ENCODE measurements around the gene GNA14. TPM values are rescaled to one million over a fixed set of nuclear protein-coding genes. Genes with fewer than 3 reads are reported as not detected.

GNA14 gene
- total RNA-seq, 4 donors from 2014 or later = 2.8 to 7.4 (median 4.5) TPM

DNA sequence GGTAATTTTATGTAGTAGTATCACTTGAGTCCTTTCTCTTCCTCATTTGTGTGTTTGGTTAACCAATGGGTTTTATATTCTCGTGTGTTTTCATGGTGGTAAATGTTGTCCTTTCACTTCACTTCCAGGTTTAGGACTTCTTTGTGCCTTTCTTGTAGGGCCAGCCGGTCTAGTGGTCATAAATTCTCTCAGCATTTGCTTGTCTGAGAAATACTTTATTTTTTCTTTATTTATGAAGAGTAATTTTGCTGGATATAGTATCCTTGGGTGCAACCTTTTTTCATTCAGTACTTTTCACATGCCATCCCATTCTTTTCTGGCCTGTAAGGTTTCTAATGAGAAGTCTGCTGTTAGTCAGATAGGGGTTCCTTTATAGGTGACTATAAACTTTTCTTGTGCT, 107.1 kb downstream of the GNA14 start:
- TF ChIP-seq, protein P1, sequence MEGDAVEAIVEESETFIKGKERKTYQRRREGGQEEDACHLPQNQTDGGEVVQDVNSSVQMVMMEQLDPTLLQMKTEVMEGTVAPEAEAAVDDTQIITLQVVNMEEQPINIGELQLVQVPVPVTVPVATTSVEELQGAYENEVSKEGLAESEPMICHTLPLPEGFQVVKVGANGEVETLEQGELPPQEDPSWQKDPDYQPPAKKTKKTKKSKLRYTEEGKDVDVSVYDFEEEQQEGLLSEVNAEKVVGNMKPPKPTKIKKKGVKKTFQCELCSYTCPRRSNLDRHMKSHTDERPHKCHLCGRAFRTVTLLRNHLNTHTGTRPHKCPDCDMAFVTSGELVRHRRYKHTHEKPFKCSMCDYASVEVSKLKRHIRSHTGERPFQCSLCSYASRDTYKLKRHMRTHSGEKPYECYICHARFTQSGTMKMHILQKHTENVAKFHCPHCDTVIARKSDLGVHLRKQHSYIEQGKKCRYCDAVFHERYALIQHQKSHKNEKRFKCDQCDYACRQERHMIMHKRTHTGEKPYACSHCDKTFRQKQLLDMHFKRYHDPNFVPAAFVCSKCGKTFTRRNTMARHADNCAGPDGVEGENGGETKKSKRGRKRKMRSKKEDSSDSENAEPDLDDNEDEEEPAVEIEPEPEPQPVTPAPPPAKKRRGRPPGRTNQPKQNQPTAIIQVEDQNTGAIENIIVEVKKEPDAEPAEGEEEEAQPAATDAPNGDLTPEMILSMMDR (IDR thresholded peaks at IDR 0.05) = no peak
- ATAC-seq (ENCODE audit: low FRiP score) = no peak
- DNase-seq (ENCODE audit: low spot score) = no peak

DNA sequence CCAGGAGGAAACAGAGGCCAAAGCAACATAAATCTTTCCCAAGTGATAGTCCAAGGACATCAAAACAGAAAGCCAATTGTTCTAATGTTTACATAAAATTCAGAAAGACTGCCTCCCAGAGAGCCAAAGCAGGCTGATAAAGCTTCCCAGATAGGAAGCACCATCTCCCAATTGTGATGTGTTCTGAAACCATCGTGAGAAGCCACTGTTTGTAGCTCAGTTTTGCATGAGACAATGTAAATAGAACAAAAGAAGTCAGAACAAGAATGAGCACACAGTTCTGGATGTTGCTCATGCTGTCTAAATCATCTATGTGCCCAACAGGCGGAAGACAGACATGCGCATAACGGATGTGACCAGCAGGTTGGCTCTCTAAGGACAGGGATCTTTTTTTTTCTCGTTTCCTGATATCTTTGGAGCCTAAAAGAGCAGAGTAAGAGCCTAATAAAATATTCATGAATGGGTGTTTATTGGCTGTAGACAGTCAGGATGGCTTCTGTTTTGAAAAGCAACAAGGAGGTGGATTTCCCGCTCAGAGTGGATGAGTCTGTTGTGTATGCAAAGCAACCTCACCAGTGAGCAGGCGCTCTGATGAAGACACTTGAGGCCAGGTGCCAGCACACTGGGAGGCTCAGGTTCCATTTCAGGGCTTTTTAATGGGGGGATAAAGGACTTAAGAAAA, 113.6 kb downstream of the GNA14 start:
- TF ChIP-seq, protein P1 (IDR thresholded peaks at IDR 0.05) = no peak
- ATAC-seq (ENCODE audit: low FRiP score) (no peak), DNase-seq (ENCODE audit: low spot score) (no peak)

DNA sequence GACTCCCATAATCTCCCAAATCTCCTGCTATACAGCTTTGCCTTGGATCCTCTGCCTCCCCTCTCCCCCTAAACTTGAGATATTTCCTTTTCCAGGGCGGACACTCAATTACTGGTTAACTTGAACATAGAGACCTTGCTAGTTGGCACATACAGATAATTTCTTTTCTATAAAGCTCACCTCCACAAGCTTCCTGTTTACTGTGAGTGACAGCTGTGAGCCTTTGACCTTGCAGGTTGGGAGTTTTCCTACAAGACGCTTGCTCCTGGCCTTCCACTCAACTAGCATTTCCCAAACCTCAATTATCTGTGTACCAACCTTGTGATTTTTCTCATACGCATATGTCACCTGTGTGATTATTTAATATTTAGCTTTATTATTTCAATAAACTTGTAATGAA, 114.5 kb downstream of the GNA14 start:
- no peak for DNase-seq (ENCODE audit: low spot score)
- TF ChIP-seq, protein P1 (IDR thresholded peaks at IDR 0.05) = no peak
- no peak for ATAC-seq (ENCODE audit: low FRiP score)

DNA sequence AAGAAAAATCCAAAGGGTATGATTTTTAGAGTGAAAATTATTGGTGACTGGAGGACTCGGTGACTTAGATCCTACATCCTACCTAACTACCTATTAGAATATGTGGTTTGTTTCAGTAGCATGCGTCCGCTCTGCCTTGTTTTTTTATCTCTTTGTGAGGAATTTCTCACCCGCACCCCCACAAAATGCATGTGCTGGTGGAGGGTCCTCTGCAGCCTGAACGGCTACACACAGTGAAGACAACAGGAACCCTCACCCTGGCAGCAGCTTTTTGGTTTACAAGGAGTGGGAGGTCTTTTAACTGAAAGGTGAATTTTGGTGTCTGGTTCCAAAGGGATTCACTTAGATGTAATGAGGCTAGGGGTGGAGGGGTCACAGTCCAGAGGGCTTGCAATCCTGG, 115.5 kb downstream of the GNA14 start:
- DNase-seq (ENCODE audit: low spot score) (no peak), ATAC-seq (ENCODE audit: low FRiP score) (no peak)
- TF ChIP-seq, protein P1 (IDR thresholded peaks at IDR 0.05) = no peak

DNA sequence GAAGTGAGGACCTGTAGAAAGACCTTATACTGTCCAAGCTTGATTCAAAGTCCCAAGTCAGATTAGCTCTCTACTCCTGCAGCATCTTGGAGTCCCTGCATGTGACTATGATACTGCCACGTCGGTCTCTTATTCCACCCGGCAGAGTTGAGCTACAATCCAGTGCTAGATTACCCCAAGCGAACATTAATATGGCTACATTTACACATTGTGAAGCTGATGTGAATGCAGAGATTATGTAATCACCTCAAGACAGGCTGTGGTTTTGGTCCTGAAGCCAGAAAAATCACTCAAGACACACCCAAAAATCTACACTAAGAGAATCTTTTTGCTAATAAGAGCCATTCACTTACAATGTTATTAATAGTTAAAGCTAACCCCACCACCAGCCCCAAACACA, 116.7 kb downstream of the GNA14 start:
- TF ChIP-seq, protein P1 (IDR thresholded peaks at IDR 0.05) = no peak
- no peak for DNase-seq (ENCODE audit: low spot score)
- ATAC-seq (ENCODE audit: low FRiP score) = no peak

DNA sequence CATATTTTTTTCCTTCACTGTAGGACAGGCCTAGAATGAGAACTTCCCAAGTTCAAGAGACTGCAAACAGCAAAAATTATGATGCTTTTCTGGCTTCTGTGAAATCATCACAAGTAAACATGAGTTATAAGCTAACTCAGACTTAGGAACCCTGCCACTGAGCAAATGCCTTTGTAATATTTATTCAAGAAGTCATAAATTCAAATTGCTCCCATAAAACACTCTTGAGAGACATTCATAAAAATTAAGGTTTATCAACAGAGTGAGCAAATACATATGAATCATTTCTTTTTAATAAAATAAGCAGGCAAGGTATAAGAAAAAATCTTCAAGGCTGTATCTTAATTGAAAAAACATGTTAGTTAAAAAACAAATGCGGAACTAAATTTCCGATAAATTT, 124.2 kb downstream of the GNA14 start:
- no peak for DNase-seq (ENCODE audit: low spot score)
- TF ChIP-seq, protein P1 (IDR thresholded peaks at IDR 0.05) = no peak
- no peak for ATAC-seq (ENCODE audit: low FRiP score)

DNA sequence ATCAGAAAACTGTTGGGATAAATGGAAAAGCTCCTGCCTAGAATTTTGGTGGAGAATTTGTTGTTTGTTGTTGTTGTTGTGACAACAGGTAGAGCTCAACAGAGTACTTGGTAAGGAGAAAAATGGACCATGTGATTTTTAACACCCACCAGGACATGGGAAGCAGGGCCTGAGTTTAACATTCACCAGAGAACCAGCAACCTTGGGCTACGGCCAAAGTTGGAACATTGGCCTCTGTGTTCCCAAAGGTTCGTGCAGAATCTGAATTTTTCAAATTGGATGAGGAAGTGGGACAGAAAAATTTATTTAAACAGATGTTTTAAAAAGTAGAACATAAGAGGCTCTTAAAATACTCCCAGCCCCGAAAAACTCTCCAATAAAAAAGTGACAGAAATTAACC, 127.0 kb downstream of the GNA14 start:
- DNase-seq (ENCODE audit: low spot score) (no peak), ATAC-seq (ENCODE audit: low FRiP score) (no peak)

More for the DNA sequence above, 127.0 kb downstream of the GNA14 start:
- TF ChIP-seq, protein P1 (IDR thresholded peaks at IDR 0.05) = no peak
